Omental fat pad (tissue), 4 donors: Measurements from ENCODE around the gene DNHD1. TPM values are rescaled to one million over a fixed set of nuclear protein-coding genes. Genes with fewer than 3 reads are reported as not detected.
A peak's percentile ranks its signal among the peaks of the same experiment; 100 is the strongest.

Experiments
- ATAC-seq: fragments of 150-250 bp; one replicate; pipeline ENCODE4 v1.9.1; 2016; ENCODE audit warnings: mild to moderate bottlenecking, moderate library complexity; ENCODE audit not compliant: low FRiP score
- DNase-seq: peaks from one replicate; pipeline ENCODE4 v3.0.0-alpha.2; 2019; ENCODE audit warnings: low spot score
- CTCF ChIP-seq, 3 donors: fragments of 450-650 bp; IDR thresholded peaks; one replicate each; pipeline ENCODE4 v1.5.1; 2016 to 2017; ENCODE audit warnings: antibody characterized with exemption in 3 of 3, mild to moderate bottlenecking in 3 of 3, moderate library complexity in 2 of 3
- total RNA-seq, 4 donors: library from RNA; depleted of rRNA; stranded (reverse); fragments of >200 nt; gene quantifications; one replicate each; pipeline ENCODE4 v1.1.0, GENCODE V29; 2016

The DNHD1 gene
- total RNA-seq, 4 donors from 2014 or later: 11.7 to 20.5 (median 16.6) TPM

GRCh38 chr11:6457581-6458320 lies 39.3 kb upstream of the DNHD1 start:
- ATAC-seq: no peak
- no peak for TF ChIP-seq CTCF (IDR thresholded peaks at IDR 0.05)
- DNase-seq: no peak

- ATAC-seq (no peak), DNase-seq (no peak)
- TF ChIP-seq CTCF (IDR thresholded peaks at IDR 0.05): no peak
Measured at GRCh38 chr11:6458352-6459098, 38.6 kb upstream of the DNHD1 start.

GRCh38 chr11:6459099-6459450 lies 38.0 kb upstream of the DNHD1 start:
- DNase-seq: no peak
- no peak for ATAC-seq
- no peak for TF ChIP-seq CTCF (IDR thresholded peaks at IDR 0.05)

DNA sequence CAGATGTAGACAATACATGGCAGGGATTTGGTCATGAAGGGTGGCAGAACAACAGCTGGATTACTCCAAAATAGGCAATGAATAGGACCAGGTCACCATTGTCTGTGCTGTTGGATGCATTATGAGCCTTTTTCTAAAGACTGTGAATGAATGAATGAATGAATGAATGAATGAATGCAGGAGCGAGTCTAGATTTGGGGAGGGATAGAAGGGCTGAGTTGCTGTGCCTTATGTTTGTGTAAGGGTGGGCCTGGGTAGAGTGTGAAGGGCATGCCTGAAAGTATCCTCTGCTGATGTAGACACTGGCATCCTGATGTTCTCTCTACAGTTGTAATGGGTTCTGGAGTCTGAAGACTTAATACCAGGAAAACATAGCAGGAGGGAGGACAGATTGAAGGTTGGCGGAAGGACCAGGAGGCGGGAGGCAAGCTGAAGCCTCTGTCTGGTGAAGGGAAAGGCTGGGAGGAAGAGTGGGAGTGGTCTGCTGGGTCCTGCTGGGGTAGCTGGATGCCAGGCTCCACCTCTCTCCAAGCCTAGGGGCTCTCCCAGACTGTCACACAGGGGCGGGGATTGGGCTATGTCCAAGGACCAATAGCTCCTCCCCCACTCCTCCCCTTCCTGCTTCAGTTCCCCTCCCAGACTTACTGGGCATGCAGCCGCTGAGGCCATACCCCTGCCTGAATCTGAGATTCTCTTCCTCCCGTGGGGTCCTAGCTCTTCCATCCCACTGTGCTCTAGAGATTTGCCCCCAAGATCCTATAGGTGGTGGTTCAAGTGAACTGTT lies 28.2 kb upstream of the DNHD1 start:
- peak; percentile 63 for DNase-seq
- ATAC-seq: peak; percentile 89
- no peak for TF ChIP-seq CTCF (IDR thresholded peaks at IDR 0.05)

DNA sequence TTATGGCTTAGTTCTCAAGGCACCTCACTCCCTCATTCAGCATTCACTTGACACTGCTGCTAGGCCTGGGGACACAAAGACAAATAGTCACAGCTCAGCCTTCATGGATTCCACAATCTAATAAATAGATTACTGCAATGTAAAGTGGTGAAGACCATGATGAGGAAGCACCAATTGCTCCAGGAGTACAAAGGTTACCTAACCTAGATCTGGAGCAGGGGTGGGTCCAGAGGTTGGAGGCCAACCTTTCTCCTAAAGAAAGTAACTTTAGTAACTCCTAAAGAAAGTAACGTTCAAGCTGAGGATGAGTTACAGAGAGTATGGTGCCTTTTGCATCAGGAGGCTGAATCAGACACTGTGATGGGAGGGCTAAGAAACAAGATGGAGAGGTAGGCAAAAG lies 27.5 kb upstream of the DNHD1 start:
- no peak for ATAC-seq
- TF ChIP-seq CTCF (IDR thresholded peaks at IDR 0.05): no peak
- DNase-seq: no peak

DNA sequence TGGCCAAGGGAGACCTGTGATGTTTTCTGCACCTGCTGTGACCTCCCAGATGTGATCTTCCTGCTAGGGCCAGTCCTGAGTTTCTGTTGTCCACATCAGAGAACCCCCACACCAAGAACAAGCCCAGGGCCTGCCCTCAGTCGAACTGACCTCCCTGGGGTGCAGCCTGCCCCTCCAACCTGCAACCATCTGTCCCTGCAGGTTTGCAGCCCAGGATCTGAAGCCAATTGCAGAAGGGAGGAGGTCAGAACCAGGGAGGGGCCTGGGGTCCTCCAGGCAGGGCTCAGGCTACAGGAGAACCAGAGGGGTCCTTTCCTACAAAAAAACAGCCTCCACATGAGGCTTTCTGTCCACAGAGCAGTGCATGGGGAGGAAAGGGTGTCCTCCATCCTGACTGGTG lies 24.1 kb upstream of the DNHD1 start:
- TF ChIP-seq CTCF (IDR thresholded peaks at IDR 0.05): no peak
- no peak for DNase-seq
- ATAC-seq: no peak
